PC-3 (cell line): ENCODE data around the gene SNTB2. TPM values are rescaled to one million over a fixed set of nuclear protein-coding genes. Genes with fewer than 3 reads are reported as not detected.

ENCODE experiments used
- ATAC-seq: fragments of 200-7000 bp; cut with Tn5 transposase; 2 replicates; pipeline ENCODE4 v1.9.1; 2020; ENCODE audit warnings: mild to moderate bottlenecking, moderate library complexity
- BruUV-seq: library from RNA; stranded (reverse); fragments of 400-500 nt; replicated peaks from 2 replicates; lab custom pipeline; 2021; lab: Mats Ljungman, UMichigan
- CTCF ChIA-PET: fragments of 300-600 bp; sonication (Branson Sonifier 250); formaldehyde crosslinking; loops from one replicate; lab custom pipeline; 2022; ENCODE audit warnings: antibody characterized with exemption; lab: Charles Lee
- POLR2A ChIA-PET: fragments of 300-600 bp; sonication (Branson Sonifier 250); formaldehyde crosslinking; loops from one replicate; lab custom pipeline; 2022; ENCODE audit warnings: antibody characterized with exemption; ENCODE audit not compliant: unreplicated experiment; lab: Charles Lee
- DNase-seq: peaks from one replicate; pipeline ENCODE4 v3.0.0-alpha.2; 2015
- H2AFZ ChIP-seq: fragments of 300-600 bp; sonication (generic); 2 replicates; pipeline ENCODE4 v1.6.0; 2016; ENCODE audit warnings: antibody characterized with exemption, low read length
- H3F3A ChIP-seq: fragments of 300-600 bp; sonication (generic); one replicate; pipeline ENCODE4 v1.6.0; 2017; ENCODE audit warnings: antibody characterized with exemption, low read length, control low read depth, mild to moderate bottlenecking; ENCODE audit not compliant: unreplicated experiment
- H3K27ac ChIP-seq: fragments of 300-600 bp; sonication (generic); 2 replicates; pipeline ENCODE4 v1.5.1; 2016; ENCODE audit warnings: mild to moderate bottlenecking, low read length
- H3K27me3 ChIP-seq: fragments of 300-600 bp; sonication (generic); 2 replicates; pipeline ENCODE4 v1.6.1; 2016; ENCODE audit warnings: low read length, mixed read lengths
- H3K36me3 ChIP-seq: fragments of 300-600 bp; sonication (generic); 2 replicates; pipeline ENCODE4 v1.6.1; 2016; ENCODE audit warnings: low read depth, mixed run types, low read length, mixed read lengths
- H3K4me1 ChIP-seq: fragments of 300-600 bp; sonication (generic); 2 replicates; pipeline ENCODE4 v1.5.1; 2016; ENCODE audit warnings: low read length; ENCODE audit not compliant: insufficient read depth
- H3K4me2 ChIP-seq: fragments of 300-600 bp; sonication (generic); 2 replicates; pipeline ENCODE4 v1.6.0; 2016; ENCODE audit warnings: low read length
- H3K4me3 ChIP-seq: fragments of 300-600 bp; sonication (generic); 2 replicates; pipeline ENCODE4 v1.5.1; 2016; ENCODE audit warnings: mild to moderate bottlenecking, low read length, mixed read lengths
- H3K79me2 ChIP-seq: fragments of 300-600 bp; sonication (generic); 2 replicates; pipeline ENCODE4 v1.6.1; 2017; ENCODE audit warnings: low read length, mixed read lengths
- H3K9ac ChIP-seq: fragments of 300-600 bp; sonication (generic); 2 replicates; pipeline ENCODE4 v1.6.0; 2016; ENCODE audit warnings: mild to moderate bottlenecking, low read length
- H3K9me2 ChIP-seq: fragments of 300-600 bp; sonication (generic); replicated peaks from 2 replicates; pipeline ENCODE4 v1.6.1; 2016; ENCODE audit warnings: mixed run types, low read length, mixed read lengths
- H3K9me3 ChIP-seq: fragments of 300-600 bp; sonication (generic); 2 replicates; pipeline ENCODE4 v1.6.1; 2016; ENCODE audit warnings: low read length, mixed read lengths
- H4K20me1 ChIP-seq: fragments of 300-600 bp; sonication (generic); 2 replicates; pipeline ENCODE4 v1.6.1; 2016; ENCODE audit warnings: low read length, mixed read lengths
- CTCF ChIP-seq: fragments of 300-600 bp; sonication (generic); conservative IDR thresholded peaks from 2 replicates; pipeline ENCODE4 v1.5.1; 2017; ENCODE audit warnings: antibody characterized with exemption, low read depth, mild to moderate bottlenecking, low read length
- EZH2 ChIP-seq: fragments of 300-600 bp; sonication (generic); IDR thresholded peaks from one replicate; pipeline ENCODE4 v1.6.1; 2017; ENCODE audit warnings: antibody characterized with exemption, mild to moderate bottlenecking, low read length; ENCODE audit not compliant: unreplicated experiment
- EZH2phosphoT487 ChIP-seq: fragments of 300-600 bp; sonication (generic); IDR thresholded peaks from 2 replicates; pipeline ENCODE4 v1.6.1; 2018; ENCODE audit warnings: mild to moderate bottlenecking, antibody characterized with exemption, low read length, borderline replicate concordance
- intact Hi-C: fragments of 100-400 bp; cut with micrococcal nuclease; formaldehyde crosslinking; loops from 2 replicates; pipeline ENCODE4 v1.9.0; 2023
- total RNA-seq: library from RNA; depleted of rRNA; stranded (reverse); fragments of >200 nt; gene quantifications from 2 replicates; pipeline ENCODE4 v1.2.3, GENCODE V29; 2014

SNTB2 gene
- total RNA-seq, 1 experiment from 2014 or later = 40.4 TPM

- Histone ChIP-seq H3K79me2 (peaks cover 63% of the 10 kb centered on the region), H3K4me1 (peaks cover 50% of the 10 kb centered on the region)
- CTCF ChIA-PET = no interaction called here
Observed at GRCh38 chr16:69219279-69219678, 32.3 kb downstream of the SNTB2 start.

DNA sequence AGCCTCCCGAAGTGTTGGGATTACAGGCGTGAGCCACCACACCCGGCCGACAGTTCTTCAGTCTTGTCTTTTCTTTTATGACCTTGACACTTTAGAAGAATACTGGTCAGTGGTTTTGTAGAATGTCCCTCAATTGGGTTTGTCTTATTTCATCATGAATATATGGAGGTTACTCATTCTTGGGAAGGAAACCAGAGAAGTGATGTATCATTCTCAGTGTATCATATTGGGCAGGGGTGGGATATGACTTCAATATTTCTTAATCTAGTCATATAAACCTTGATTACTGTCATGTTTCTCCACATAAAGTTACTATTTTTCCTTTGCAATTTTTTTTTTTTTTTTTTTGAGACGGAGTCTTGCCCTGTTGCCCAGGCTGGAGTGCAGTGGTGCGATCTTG lies 36.9 kb downstream of the SNTB2 start:
- Histone ChIP-seq H3F3A (no peaks in the 10 kb centered on the region), H3K27ac (no peak overlapping the region), H3K4me1 (peaks cover 24% of the 10 kb centered on the region), H3K9me3 (no peaks in the 10 kb centered on the region), H3K9ac (no peak overlapping the region), H4K20me1 (0 out of 2 replicates have a peak, but pooled peaks cover under 1% of the 10 kb centered on the region), H3K27me3 (no peaks in the 10 kb centered on the region), H3K9me2 (no peaks in the 10 kb centered on the region), H3K79me2 (peaks cover 79% of the 10 kb centered on the region), H3K4me3 (no peak overlapping the region), H3K4me2 (no peak overlapping the region), H3K36me3 (no peaks in the 10 kb centered on the region), H2AFZ (no peak overlapping the region)
- POLR2A ChIA-PET = no interaction called here
- CTCF ChIA-PET = no interaction called here
- DNase-seq (peak; percentile 41), ATAC-seq (no peak)
- no peak for TF ChIP-seq CTCF
- TF ChIP-seq EZH2phosphoT487 = no peak
- no peak for TF ChIP-seq EZH2
- intact Hi-C loops = loop anchor here (5.0 to 10.0 kb wide), 2 partner anchors 37 to 51 kb away; partner anchors contain the start of gene SNTB2
- BruUV-seq = no TSS peak

More at GRCh38 chr16:69219279-69219678, 32.3 kb downstream of the SNTB2 start:
- H3K27me3 ChIP-seq = no peaks in the 10 kb centered on the region
- no peak overlapping the region for H3K9ac ChIP-seq
- no peak overlapping the region for H3K4me3 ChIP-seq
- no peak for TF ChIP-seq CTCF
- TF ChIP-seq EZH2 = no peak
- H4K20me1 ChIP-seq = 0 out of 2 replicates have a peak, but pooled peaks cover 3% of the 10 kb centered on the region
- H3K27ac ChIP-seq = no peak overlapping the region
- no peak overlapping the region for H2AFZ ChIP-seq
- ATAC-seq (no peak), DNase-seq (no peak)
- no TSS peak for BruUV-seq
- no peaks in the 10 kb centered on the region for H3F3A ChIP-seq
- POLR2A ChIA-PET = no interaction called here
- H3K36me3 ChIP-seq = no peaks in the 10 kb centered on the region
- no peaks in the 10 kb centered on the region for H3K9me2 ChIP-seq
- intact Hi-C loops = loop anchor here (5.0 kb wide), 1 partner anchor 52 kb away; no protein-coding TSS in a partner anchor
- no peaks in the 10 kb centered on the region for H3K9me3 ChIP-seq
- H3K4me2 ChIP-seq = no peak overlapping the region

- Histone ChIP-seq H3K36me3 (no peaks in the 10 kb centered on the region), H3K9ac (no peak overlapping the region), H3K4me1 (peaks cover 20% of the 10 kb centered on the region), H3K4me3 (no peak overlapping the region), H3K9me2 (no peaks in the 10 kb centered on the region), H4K20me1 (no peaks in the 10 kb centered on the region), H3K27ac (no peak overlapping the region), H3K27me3 (no peaks in the 10 kb centered on the region), H2AFZ (no peak overlapping the region), H3K4me2 (no peak overlapping the region), H3K9me3 (no peaks in the 10 kb centered on the region), H3F3A (no peaks in the 10 kb centered on the region), H3K79me2 (peaks cover 70% of the 10 kb centered on the region)
- POLR2A ChIA-PET = no interaction called here
- BruUV-seq = no TSS peak
- intact Hi-C loops = loop anchor here (10.0 kb wide), 1 partner anchor 50 kb away; no protein-coding TSS in a partner anchor
- CTCF ChIA-PET = no interaction called here
- DNase-seq (no peak), ATAC-seq (no peak)
- TF ChIP-seq CTCF = no peak
- TF ChIP-seq EZH2 = no peak
- no peak for TF ChIP-seq EZH2phosphoT487
Observed at GRCh38 chr16:69225121-69225520, 38.2 kb downstream of the SNTB2 start.
